Caco-2 (cell line): ENCODE measurements around the gene SLC39A10. TPM values are rescaled to one million over a fixed set of nuclear protein-coding genes. Genes with fewer than 3 reads are reported as not detected.

ENCODE experiments used
- BruUV-seq: library from RNA; stranded (reverse); fragments of 400-500 nt; replicated peaks from 2 replicates; lab custom pipeline; 2021; lab: Mats Ljungman, UMichigan
- CTCF ChIA-PET: fragments of 300-600 bp; sonication (Branson Sonifier 250); formaldehyde crosslinking; loops from one replicate; lab custom pipeline; 2022; ENCODE audit warnings: antibody characterized with exemption; lab: Charles Lee
- POLR2A ChIA-PET: fragments of 300-600 bp; sonication (Branson Sonifier 250); formaldehyde crosslinking; loops from one replicate; lab custom pipeline; 2022; ENCODE audit warnings: antibody characterized with exemption; lab: Charles Lee
- DNase-seq, 2 experiments: peaks; one replicate each; pipeline versions ENCODE4 v3.0.0 to v3.0.0-alpha.2; 2020 to 2022
- H3K27me3 ChIP-seq: replicated peaks from 2 replicates; pipeline ENCODE4 v1.6.0; 2011; ENCODE audit warnings: low read length; ENCODE audit not compliant: control insufficient read depth, insufficient read depth
- H3K36me3 ChIP-seq: 2 replicates; pipeline ENCODE4 v1.5.1; 2011; ENCODE audit warnings: low read length; ENCODE audit not compliant: control insufficient read depth, insufficient read depth
- H3K4me1 ChIP-seq: fragments of 250-450 bp; sonication (Bioruptor Pico); 2 replicates; pipeline ENCODE4 v1.5.1; 2020; ENCODE audit warnings: mild to moderate bottlenecking
- H3K4me3 ChIP-seq: 2 replicates; pipeline ENCODE4 v1.5.1; 2011; ENCODE audit warnings: low read depth, mild to moderate bottlenecking, control low read depth, low read length
- H3K9me3 ChIP-seq: fragments of 250-450 bp; sonication (Bioruptor Pico); 2 replicates; pipeline ENCODE4 v1.5.1; 2020; ENCODE audit warnings: mild to moderate bottlenecking, moderate library complexity
- H3K27ac Mint-ChIP-seq: one replicate; pipeline ENCODE4 v1.8.0; 2022; ENCODE audit warnings: mixed read lengths; ENCODE audit not compliant: unreplicated experiment
- H3K27me3 Mint-ChIP-seq: one replicate; pipeline ENCODE4 v1.8.0; 2022; ENCODE audit warnings: mixed read lengths; ENCODE audit not compliant: insufficient read depth, unreplicated experiment
- H3K36me3 Mint-ChIP-seq: one replicate; pipeline ENCODE4 v1.8.0; 2022; ENCODE audit warnings: mild to moderate bottlenecking, mixed read lengths; ENCODE audit not compliant: insufficient read depth, unreplicated experiment
- H3K4me1 Mint-ChIP-seq: one replicate; pipeline ENCODE4 v1.8.0; 2022; ENCODE audit warnings: low read depth, mixed read lengths; ENCODE audit not compliant: unreplicated experiment
- H3K4me3 Mint-ChIP-seq: one replicate; pipeline ENCODE4 v1.8.0; 2022; ENCODE audit warnings: mild to moderate bottlenecking, moderate library complexity, mixed read lengths; ENCODE audit not compliant: unreplicated experiment
- H3K9me3 Mint-ChIP-seq: one replicate; pipeline ENCODE4 v1.8.0; 2022; ENCODE audit warnings: mixed read lengths; ENCODE audit not compliant: unreplicated experiment
- intact Hi-C: fragments of 100-400 bp; cut with micrococcal nuclease; formaldehyde crosslinking; loops from one replicate; pipeline ENCODE4 v1.10.0; 2022; ENCODE audit not compliant: unreplicated experiment
- total RNA-seq: library from RNA; stranded (reverse); gene quantifications from 2 replicates; pipeline ENCODE4 v1.2.3, GENCODE V29; 2022
- TF ChIP-seq, protein P1 (sequence below), 2 experiments: fragments of 200-600 bp in 1 of 2; IDR thresholded peaks; 1 replicate in 1 of 2; 2 replicates in 1 of 2; pipeline versions ENCODE4 v1.5.1 to v1.8.0; 2011 to 2022; ENCODE audit warnings: antibody characterized with exemption in 1 of 2, control low read depth in 1 of 2, inconsistent platforms in 1 of 2, low read depth in 1 of 2, low read length in 1 of 2, mild to moderate bottlenecking in 1 of 2, moderate library complexity in 1 of 2; ENCODE audit not compliant: insufficient read depth in 1 of 2, severe bottlenecking in 1 of 2, unreplicated experiment in 1 of 2

SLC39A10 gene
- total RNA-seq, 1 experiment from 2014 or later: 45.5 TPM

DNA sequence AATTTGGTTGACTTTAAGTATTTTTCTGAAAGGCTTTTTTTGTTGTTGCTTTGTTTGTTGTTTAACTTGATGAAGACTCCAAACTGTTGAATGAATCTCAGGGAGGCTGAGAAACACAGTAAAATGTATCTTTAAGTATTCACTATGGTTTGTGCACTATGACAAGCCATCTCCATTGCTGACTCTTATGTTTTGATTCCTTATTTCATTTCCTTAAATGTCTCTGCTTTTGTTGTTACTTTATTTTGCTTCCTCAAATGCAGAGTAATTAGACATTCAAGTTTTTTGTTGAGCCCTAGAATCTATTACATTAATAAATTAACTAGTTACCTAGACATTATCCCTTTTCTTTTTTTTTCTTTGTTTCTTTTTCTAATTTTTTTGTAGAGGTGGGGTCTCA is 46.3 kb upstream of the SLC39A10 start:
- no peak for DNase-seq
- no peaks in the 10 kb centered on the region for H3K27me3 ChIP-seq
- Mint-ChIP-seq H3K36me3 (no peaks in the 10 kb centered on the region), H3K27me3 (no peaks in the 10 kb centered on the region), H3K4me3 (no peak overlapping the region), H3K4me1 (peaks cover 25% of the 10 kb centered on the region), H3K9me3 (no peaks in the 10 kb centered on the region), H3K27ac (no peak overlapping the region)
- intact Hi-C loops: no loop called here
- TF ChIP-seq, protein P1, sequence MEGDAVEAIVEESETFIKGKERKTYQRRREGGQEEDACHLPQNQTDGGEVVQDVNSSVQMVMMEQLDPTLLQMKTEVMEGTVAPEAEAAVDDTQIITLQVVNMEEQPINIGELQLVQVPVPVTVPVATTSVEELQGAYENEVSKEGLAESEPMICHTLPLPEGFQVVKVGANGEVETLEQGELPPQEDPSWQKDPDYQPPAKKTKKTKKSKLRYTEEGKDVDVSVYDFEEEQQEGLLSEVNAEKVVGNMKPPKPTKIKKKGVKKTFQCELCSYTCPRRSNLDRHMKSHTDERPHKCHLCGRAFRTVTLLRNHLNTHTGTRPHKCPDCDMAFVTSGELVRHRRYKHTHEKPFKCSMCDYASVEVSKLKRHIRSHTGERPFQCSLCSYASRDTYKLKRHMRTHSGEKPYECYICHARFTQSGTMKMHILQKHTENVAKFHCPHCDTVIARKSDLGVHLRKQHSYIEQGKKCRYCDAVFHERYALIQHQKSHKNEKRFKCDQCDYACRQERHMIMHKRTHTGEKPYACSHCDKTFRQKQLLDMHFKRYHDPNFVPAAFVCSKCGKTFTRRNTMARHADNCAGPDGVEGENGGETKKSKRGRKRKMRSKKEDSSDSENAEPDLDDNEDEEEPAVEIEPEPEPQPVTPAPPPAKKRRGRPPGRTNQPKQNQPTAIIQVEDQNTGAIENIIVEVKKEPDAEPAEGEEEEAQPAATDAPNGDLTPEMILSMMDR (IDR thresholded peaks at IDR 0.05; ENCODE audit: insufficient read depth in 1 of 2, low read depth in 1 of 2, low read length in 1 of 2, severe bottlenecking in 1 of 2, unreplicated experiment in 1 of 2): no peak
- POLR2A ChIA-PET: no interaction called here
- no peaks in the 10 kb centered on the region for H3K9me3 ChIP-seq
- CTCF ChIA-PET: no interaction called here
- H3K4me1 ChIP-seq: peaks cover 17% of the 10 kb centered on the region
- no peak overlapping the region for H3K4me3 ChIP-seq
- no peaks in the 10 kb centered on the region for H3K36me3 ChIP-seq
- BruUV-seq: no TSS peak

DNA sequence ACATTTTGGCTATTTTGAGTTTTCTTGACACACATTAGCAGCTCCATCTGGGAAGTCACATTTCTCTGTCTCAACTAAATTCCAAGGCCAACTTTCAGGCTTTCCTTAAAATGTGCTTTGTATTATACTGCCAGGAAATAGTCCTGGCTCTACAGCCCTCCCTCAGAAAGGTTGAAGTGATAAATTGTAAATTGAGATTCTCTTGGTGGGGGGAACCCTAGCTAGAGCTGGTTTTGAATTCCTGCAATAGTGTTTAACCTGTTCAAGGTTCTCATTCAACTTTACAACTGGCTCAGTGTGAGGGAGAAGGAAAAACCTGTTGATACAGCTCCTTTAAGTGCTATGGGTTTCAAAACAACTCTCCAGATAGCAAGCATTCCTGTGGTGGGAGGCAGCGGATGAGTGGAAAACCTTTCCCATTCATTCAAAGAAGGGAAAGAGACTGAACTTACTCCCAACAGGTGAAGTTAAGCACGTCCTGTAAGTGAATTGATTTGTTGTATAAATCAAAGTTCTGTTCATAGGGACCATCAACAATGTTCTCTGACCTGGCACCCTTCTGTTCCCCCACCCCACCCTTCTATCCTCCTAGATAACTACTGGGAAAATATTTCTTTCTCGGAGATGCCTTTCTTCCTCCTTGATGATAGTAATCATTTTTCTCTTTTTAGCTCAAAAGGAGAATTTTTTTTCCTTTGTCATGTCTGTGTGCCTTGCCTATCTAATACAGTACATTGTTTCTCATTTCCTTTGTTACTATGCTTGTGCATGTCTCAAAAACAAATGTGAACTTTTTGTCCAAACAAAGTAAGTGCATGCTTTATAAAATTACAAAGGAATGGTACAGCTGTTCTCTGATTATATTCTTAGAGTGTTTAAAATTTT is 44.2 kb upstream of the SLC39A10 start:
- peak; percentile 75 to 78 for DNase-seq
- Histone ChIP-seq H3K36me3 (no peaks in the 10 kb centered on the region), H3K9me3 (no peaks in the 10 kb centered on the region), H3K4me3 (peak overlapping the region; percentile 22), H3K4me1 (peaks cover 17% of the 10 kb centered on the region), H3K27me3 (no peaks in the 10 kb centered on the region)
- BruUV-seq: TSS peak; percentile 86
- H3K27ac Mint-ChIP-seq: peak overlapping the region; percentile 86
- intact Hi-C loops: loop anchor here (1.0 kb wide), 3 partner anchors 13 to 44 kb away; partner anchors contain the start of gene SLC39A10
- no peaks in the 10 kb centered on the region for H3K27me3 Mint-ChIP-seq
- H3K36me3 Mint-ChIP-seq: no peaks in the 10 kb centered on the region
- H3K4me1 Mint-ChIP-seq: peaks cover 26% of the 10 kb centered on the region
- CTCF ChIA-PET: interaction anchor here (1.4 to 2.7 kb wide), 2 partner anchors 44 to 47 kb away, joined by 4 to 29 read pairs; partner anchors contain the start of gene SLC39A10
- TF ChIP-seq, protein P1 (IDR thresholded peaks at IDR 0.05; ENCODE audit: insufficient read depth in 1 of 2, low read depth in 1 of 2, low read length in 1 of 2, severe bottlenecking in 1 of 2, unreplicated experiment in 1 of 2): no peak
- POLR2A ChIA-PET: interaction anchor here (0.5 to 1.3 kb wide), 2 partner anchors 19 to 44 kb away, joined by 7 to 9 read pairs; partner anchors contain the start of gene SLC39A10
- H3K9me3 Mint-ChIP-seq: no peaks in the 10 kb centered on the region
- peak overlapping the region; percentile 69 for H3K4me3 Mint-ChIP-seq

DNA sequence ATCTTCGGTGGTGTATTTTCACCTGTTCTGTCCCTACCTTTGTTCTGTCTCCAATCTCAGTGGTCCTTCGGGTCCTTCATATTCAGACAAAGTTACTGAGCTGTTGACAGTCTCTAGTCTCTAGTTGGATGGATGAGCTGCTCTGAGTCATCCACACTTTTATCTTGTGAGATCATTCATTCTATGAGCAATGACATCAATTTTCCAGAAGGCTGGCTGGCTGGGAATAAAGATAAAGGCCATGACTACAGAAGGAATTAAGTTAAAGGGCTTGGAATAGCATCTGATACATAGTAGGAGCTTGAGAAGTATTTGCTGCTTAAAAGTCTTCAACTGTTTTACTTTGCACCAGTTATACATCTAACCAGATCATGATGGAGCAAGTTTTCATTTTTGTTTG is 43.1 kb upstream of the SLC39A10 start:
- Mint-ChIP-seq H3K9me3 (no peaks in the 10 kb centered on the region), H3K27ac (no peak overlapping the region), H3K36me3 (peaks cover under 1% of the 10 kb centered on the region), H3K4me1 (peaks cover 26% of the 10 kb centered on the region), H3K4me3 (peak overlapping the region; percentile 69), H3K27me3 (no peaks in the 10 kb centered on the region)
- intact Hi-C loops: no loop called here
- no peaks in the 10 kb centered on the region for H3K9me3 ChIP-seq
- H3K4me3 ChIP-seq: no peak overlapping the region
- TF ChIP-seq, protein P1 (IDR thresholded peaks at IDR 0.05; ENCODE audit: insufficient read depth in 1 of 2, low read depth in 1 of 2, low read length in 1 of 2, severe bottlenecking in 1 of 2, unreplicated experiment in 1 of 2): no peak
- DNase-seq: peak in 1 of 2 experiments; percentile 4
- BruUV-seq: no TSS peak
- H3K27me3 ChIP-seq: no peaks in the 10 kb centered on the region
- CTCF ChIA-PET: interaction anchor here (0.5 to 2.7 kb wide), 3 partner anchors 26 to 46 kb away, joined by 3 to 29 read pairs (median 4); partner anchors contain the start of gene SLC39A10
- H3K36me3 ChIP-seq: no peaks in the 10 kb centered on the region
- POLR2A ChIA-PET: interaction anchor here (1.0 kb wide), 1 partner anchor 43 kb away, joined by 4 read pairs; the partner anchor contains the start of gene SLC39A10
- peaks cover 17% of the 10 kb centered on the region for H3K4me1 ChIP-seq
